Stimulated activated CD4-positive, alpha-beta T cell treated with anti-CD3 and anti-CD28 coated beads, Interleukin-12 subunit alpha, Interleukin-12 subunit beta, amount 100 ng/mL, for 24 hours (primary cell): Measurements from ENCODE around the gene GNAL.
"Not testable (repeated sequence)": the region's sequence is repeated elsewhere in the genome, so short reads cannot be mapped to it uniquely, and the experiment has no call there.

Experiments used
- DNase-seq, 2 experiments: peaks; one replicate each; pipeline ENCODE4 v3.0.0-alpha.2; 2020; ENCODE audit warnings: low read depth in 2 of 2

GNAL gene

GRCh38 chr18:11906926-11907874 is 218.1 kb downstream of the GNAL start:
- DNase-seq = no peak

- DNase-seq = peak; percentile 75 to 80
Observed at GRCh38 chr18:11908182-11909060, 219.4 kb downstream of the GNAL start, which contains the start of gene MPPE1. TSS of gene MPPE1 (minus strand) at chr18:11908317. CDS start at chr18:11897264, 11,053 bp downstream.

- peak in 1 of 2 experiments; percentile 20 for DNase-seq
Observed at GRCh38 chr18:11909061-11909455, 220.0 kb downstream of the GNAL start.

GRCh38 chr18:11909591-11910026 is 220.5 kb downstream of the GNAL start:
- no peak for DNase-seq

- not testable (repeated sequence) for DNase-seq
Observed at GRCh38 chr18:11916880-11917279, 227.8 kb downstream of the GNAL start.

GRCh38 chr18:11919522-11919921 is 230.5 kb downstream of the GNAL start:
- DNase-seq = not testable (repeated sequence)

DNA sequence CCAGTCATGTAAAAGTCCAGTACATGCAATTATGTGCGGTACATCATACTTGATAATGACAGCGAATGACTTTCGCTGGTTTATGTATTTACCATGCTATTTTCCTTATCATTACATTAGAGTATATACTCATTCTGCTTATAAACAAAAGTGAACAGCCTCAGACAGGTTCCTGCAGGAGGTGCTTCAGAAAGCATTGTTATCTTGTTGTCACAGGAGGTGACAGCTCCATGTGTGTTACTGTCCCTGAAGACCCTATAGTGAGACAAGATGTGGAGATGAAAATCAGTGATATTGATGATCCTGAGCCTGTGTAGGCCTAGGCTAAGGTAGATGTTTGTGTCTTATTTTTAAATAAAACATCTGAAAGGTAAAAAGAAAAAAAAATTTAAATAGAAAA is 234.4 kb downstream of the GNAL start:
- DNase-seq = no peak

- no peak for DNase-seq
Observed at GRCh38 chr18:11925800-11926481, 236.9 kb downstream of the GNAL start.

DNA sequence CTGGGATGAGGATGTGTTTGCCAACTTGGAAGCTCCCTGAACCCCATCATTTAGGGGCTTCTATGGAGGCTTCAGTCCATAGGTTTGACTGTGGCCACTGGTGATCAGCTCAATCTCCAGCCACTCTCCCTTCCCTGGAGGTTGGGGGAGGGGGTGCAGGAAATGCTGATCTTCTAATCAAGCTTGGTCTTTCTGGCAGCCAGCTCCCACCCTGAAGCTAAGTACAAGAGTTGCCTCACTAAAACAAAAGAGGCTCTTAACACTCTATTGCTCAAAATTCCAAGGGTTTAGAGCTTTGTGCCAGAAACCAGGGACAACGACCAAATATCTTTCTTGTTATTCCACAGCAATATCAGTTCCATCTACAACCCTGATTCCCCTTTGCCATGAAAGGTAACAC is 238.4 kb downstream of the GNAL start:
- no peak for DNase-seq

DNA sequence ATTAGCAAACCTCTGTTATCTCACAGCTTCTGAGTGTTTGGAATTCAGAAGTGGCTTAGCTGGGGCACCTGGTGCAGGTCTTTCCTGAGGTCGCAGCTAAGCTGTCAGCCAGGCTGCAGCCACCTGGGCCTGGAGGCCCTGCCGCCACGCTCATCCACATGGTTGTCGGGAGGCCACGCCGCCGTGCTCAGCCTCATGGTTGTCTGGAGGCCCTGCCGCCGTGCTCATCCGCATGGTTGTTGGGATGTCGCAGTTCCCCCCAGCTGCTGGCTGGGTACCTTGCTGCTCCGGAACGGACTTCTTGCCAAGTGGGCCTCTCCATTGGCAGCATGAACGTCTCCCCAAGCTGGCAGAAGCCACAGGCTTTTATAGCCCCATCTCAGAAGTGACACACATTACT is 243.3 kb downstream of the GNAL start:
- DNase-seq = no peak
